HS-5 (cell line): ENCODE results near the gene TSG101.

ENCODE experiments used
- DNase-seq: peaks from one replicate; pipeline ENCODE4 v3.0.0-alpha.2; 2012; ENCODE audit warnings: low read depth

TSG101 gene

GRCh38 chr11:18526521-18527296 is at the start of gene TSG101:
TSG101 (minus strand) TSS chr11:18526942; CDS start chr11:18526816, 126 bp downstream.
- peak; percentile 81 for DNase-seq

GRCh38 chr11:18575361-18575760 is 48.6 kb upstream of the TSG101 start:
- DNase-seq: no peak

- DNase-seq: peak; percentile 47
Measured at GRCh38 chr11:18567081-18567480, 40.3 kb upstream of the TSG101 start.

- DNase-seq: no peak
Measured at GRCh38 chr11:18566406-18566805, 39.7 kb upstream of the TSG101 start.

GRCh38 chr11:18564149-18564548 is 37.4 kb upstream of the TSG101 start:
- no peak for DNase-seq

GRCh38 chr11:18563090-18563730 is 36.5 kb upstream of the TSG101 start:
- no peak for DNase-seq

GRCh38 chr11:18548001-18548400 is 21.3 kb upstream of the TSG101 start:
- DNase-seq: no peak

- no peak for DNase-seq
Measured at GRCh38 chr11:18540207-18541009, 13.7 kb upstream of the TSG101 start.

- no peak for DNase-seq
Measured at GRCh38 chr11:18536209-18536608, 9.5 kb upstream of the TSG101 start.

GRCh38 chr11:18534245-18534644 is 7.5 kb upstream of the TSG101 start:
- no peak for DNase-seq

- no peak for DNase-seq
Measured at GRCh38 chr11:18533365-18533764, 6.6 kb upstream of the TSG101 start.

- no peak for DNase-seq
Measured at GRCh38 chr11:18527512-18527911, 770 bp upstream of the TSG101 start.

- no peak for DNase-seq
Measured at GRCh38 chr11:18526130-18526520, 617 bp downstream of the TSG101 start.

- DNase-seq: no peak
Measured at GRCh38 chr11:18524248-18524647, 2.5 kb downstream of the TSG101 start.

GRCh38 chr11:18523084-18523483 is 3.7 kb downstream of the TSG101 start:
- DNase-seq: no peak

- DNase-seq: no peak
Measured at GRCh38 chr11:18522388-18522787, 4.4 kb downstream of the TSG101 start.

- DNase-seq: no peak
Measured at GRCh38 chr11:18521122-18521521, 5.6 kb downstream of the TSG101 start.

- no peak for DNase-seq
Measured at GRCh38 chr11:18502352-18502751, 24.4 kb downstream of the TSG101 start.

GRCh38 chr11:18501629-18502028 is 25.1 kb downstream of the TSG101 start:
- no peak for DNase-seq

- no peak for DNase-seq
Measured at GRCh38 chr11:18498039-18498438, 28.7 kb downstream of the TSG101 start.

- DNase-seq: no peak
Measured at GRCh38 chr11:18495703-18496102, 31.0 kb downstream of the TSG101 start.

GRCh38 chr11:18495271-18495670 is 31.5 kb downstream of the TSG101 start:
- no peak for DNase-seq

GRCh38 chr11:18493310-18493709 is 33.4 kb downstream of the TSG101 start:
- no peak for DNase-seq
